MM.1S (cell line): ENCODE measurements around the gene CD47.

Source experiments
- DNase-seq: peaks from one replicate; pipeline ENCODE4 v3.0.0-alpha.2; 2015
- H2AFZ ChIP-seq: fragments of 300-600 bp; sonication (generic); 2 replicates; pipeline ENCODE4 v1.6.0; 2016; ENCODE audit warnings: antibody characterized with exemption, low read length
- H3F3A ChIP-seq: fragments of 300-600 bp; sonication (generic); 2 replicates; pipeline ENCODE4 v1.6.1; 2016; ENCODE audit warnings: mild to moderate bottlenecking, antibody characterized with exemption, low read length, moderate library complexity, mixed read lengths; ENCODE audit not compliant: insufficient read depth
- H3K27ac ChIP-seq: fragments of 300-600 bp; sonication (generic); 2 replicates; pipeline ENCODE4 v1.5.1; 2016; ENCODE audit warnings: mild to moderate bottlenecking, low read length
- H3K27me3 ChIP-seq: fragments of 300-600 bp; sonication (generic); replicated peaks from 2 replicates; pipeline ENCODE4 v1.6.0; 2016; ENCODE audit warnings: low read length; ENCODE audit not compliant: insufficient read depth
- H3K36me3 ChIP-seq: fragments of 300-600 bp; sonication (generic); replicated peaks from 2 replicates; pipeline ENCODE4 v1.6.1; 2016; ENCODE audit warnings: mild to moderate bottlenecking, low read length, mixed read lengths; ENCODE audit not compliant: insufficient read depth
- H3K4me1 ChIP-seq: fragments of 300-600 bp; sonication (generic); 2 replicates; pipeline ENCODE4 v1.6.1; 2016; ENCODE audit warnings: low read length, mixed read lengths
- H3K4me2 ChIP-seq: fragments of 300-600 bp; sonication (generic); 2 replicates; pipeline ENCODE4 v1.6.0; 2016; ENCODE audit warnings: low read depth, low read length
- H3K4me3 ChIP-seq: fragments of 300-600 bp; sonication (generic); 2 replicates; pipeline ENCODE4 v1.5.1; 2016; ENCODE audit warnings: low read length, mixed read lengths
- H3K79me2 ChIP-seq: fragments of 300-600 bp; sonication (generic); 2 replicates; pipeline ENCODE4 v1.6.1; 2016; ENCODE audit warnings: mixed run types, low read length, mixed read lengths
- H3K9ac ChIP-seq: fragments of 300-600 bp; sonication (generic); 2 replicates; pipeline ENCODE4 v1.6.1; 2016; ENCODE audit warnings: low read length, mixed read lengths
- H3K9me2 ChIP-seq: fragments of 300-600 bp; sonication (generic); replicated peaks from 2 replicates; pipeline ENCODE4 v1.6.1; 2016; ENCODE audit warnings: mild to moderate bottlenecking, low read length, mixed read lengths; ENCODE audit not compliant: insufficient read depth
- H3K9me3 ChIP-seq: fragments of 300-600 bp; sonication (generic); replicated peaks from 2 replicates; pipeline ENCODE4 v1.6.1; 2016; ENCODE audit warnings: mild to moderate bottlenecking, low read length, mixed read lengths; ENCODE audit not compliant: insufficient read depth
- H4K20me1 ChIP-seq: fragments of 300-600 bp; sonication (generic); 2 replicates; pipeline ENCODE4 v1.6.1; 2016; ENCODE audit warnings: mild to moderate bottlenecking, low read length, moderate library complexity, mixed read lengths; ENCODE audit not compliant: insufficient read depth
- EZH2 ChIP-seq: fragments of 300-600 bp; sonication (generic); optimal IDR thresholded peaks from 2 replicates; pipeline ENCODE3; 2017; ENCODE audit warnings: low read depth, mild to moderate bottlenecking, antibody characterized with exemption, low read length, mixed read lengths
- EZH2phosphoT487 ChIP-seq: fragments of 300-600 bp; sonication (generic); IDR thresholded peaks from 2 replicates; pipeline ENCODE4 v1.6.1; 2018; ENCODE audit warnings: antibody characterized with exemption, low read length
- TF ChIP-seq, protein P1 (sequence below): fragments of 300-600 bp; sonication (generic); IDR thresholded peaks from 2 replicates; pipeline ENCODE4 v1.5.1; 2016; ENCODE audit warnings: antibody characterized with exemption, low read length, mixed read lengths

CD47 gene

DNA sequence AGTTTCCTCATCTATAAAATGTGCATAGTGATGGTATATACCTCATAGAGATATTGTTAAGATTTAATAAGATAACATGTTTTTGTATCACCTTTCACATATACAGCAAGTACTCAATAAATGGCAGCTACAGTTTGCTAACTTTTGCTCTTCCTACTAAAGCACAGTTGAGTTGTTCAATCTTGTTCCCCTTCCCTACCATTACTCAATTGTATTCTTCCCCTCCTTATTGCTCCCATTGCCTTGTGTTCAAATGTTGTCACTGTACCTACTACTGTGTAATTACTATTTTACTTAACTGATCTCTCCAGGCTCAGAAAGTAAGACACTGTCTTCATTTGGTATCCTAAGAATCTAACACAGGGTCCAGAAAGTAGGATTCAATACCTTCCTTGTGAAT is 5.5 kb downstream of the CD47 start:
- Histone ChIP-seq H3K4me1 (peaks cover 8% of the 10 kb centered on the region; the same call in 1 of the 2 replicates), H3K27me3 (no peaks in the 10 kb centered on the region), H3K36me3 (no peaks in the 10 kb centered on the region), H3F3A (peaks cover 19% of the 10 kb centered on the region), H3K9me3 (no peaks in the 10 kb centered on the region), H3K27ac (no peak overlapping the region), H3K9ac (no peak overlapping the region), H3K4me2 (no peak overlapping the region), H3K79me2 (peaks cover 100% of the 10 kb centered on the region), H3K4me3 (no peak overlapping the region), H2AFZ (no peak overlapping the region), H3K9me2 (no peaks in the 10 kb centered on the region), H4K20me1 (0 out of 2 replicates have a peak, but pooled peaks cover 9% of the 10 kb centered on the region)
- no peak for DNase-seq
- TF ChIP-seq, protein P1, sequence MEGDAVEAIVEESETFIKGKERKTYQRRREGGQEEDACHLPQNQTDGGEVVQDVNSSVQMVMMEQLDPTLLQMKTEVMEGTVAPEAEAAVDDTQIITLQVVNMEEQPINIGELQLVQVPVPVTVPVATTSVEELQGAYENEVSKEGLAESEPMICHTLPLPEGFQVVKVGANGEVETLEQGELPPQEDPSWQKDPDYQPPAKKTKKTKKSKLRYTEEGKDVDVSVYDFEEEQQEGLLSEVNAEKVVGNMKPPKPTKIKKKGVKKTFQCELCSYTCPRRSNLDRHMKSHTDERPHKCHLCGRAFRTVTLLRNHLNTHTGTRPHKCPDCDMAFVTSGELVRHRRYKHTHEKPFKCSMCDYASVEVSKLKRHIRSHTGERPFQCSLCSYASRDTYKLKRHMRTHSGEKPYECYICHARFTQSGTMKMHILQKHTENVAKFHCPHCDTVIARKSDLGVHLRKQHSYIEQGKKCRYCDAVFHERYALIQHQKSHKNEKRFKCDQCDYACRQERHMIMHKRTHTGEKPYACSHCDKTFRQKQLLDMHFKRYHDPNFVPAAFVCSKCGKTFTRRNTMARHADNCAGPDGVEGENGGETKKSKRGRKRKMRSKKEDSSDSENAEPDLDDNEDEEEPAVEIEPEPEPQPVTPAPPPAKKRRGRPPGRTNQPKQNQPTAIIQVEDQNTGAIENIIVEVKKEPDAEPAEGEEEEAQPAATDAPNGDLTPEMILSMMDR: no peak
- TF ChIP-seq EZH2 (no peak), EZH2phosphoT487 (no peak)

DNA sequence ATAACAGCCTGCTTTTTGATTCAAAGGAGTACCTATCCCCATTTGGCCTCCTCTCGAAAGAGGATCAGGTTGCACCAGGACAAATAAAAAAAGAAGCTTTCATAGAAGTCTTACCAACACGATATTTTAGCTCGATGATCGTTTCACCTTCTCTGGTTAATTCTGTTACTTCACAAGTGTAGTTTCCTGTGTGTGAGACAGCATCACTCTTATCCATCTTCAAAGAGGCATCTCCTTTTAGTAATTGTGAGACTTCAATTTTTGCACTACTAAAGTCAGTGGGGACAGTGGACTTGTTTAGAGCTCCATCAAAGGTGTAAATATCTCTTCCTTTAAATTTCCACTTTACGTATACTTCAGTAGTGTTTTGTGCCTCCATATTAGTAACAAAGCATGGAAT is 11.0 kb downstream of the CD47 start:
- H3K9me2 ChIP-seq: no peaks in the 10 kb centered on the region
- H3K36me3 ChIP-seq: 0 out of 2 replicates have a peak, but pooled peaks cover 5% of the 10 kb centered on the region
- no peaks in the 10 kb centered on the region for H3K9me3 ChIP-seq
- no peak for TF ChIP-seq EZH2
- no peak for TF ChIP-seq EZH2phosphoT487
- TF ChIP-seq, protein P1: no peak
- no peak overlapping the region for H3K27ac ChIP-seq
- no peak overlapping the region for H2AFZ ChIP-seq
- peaks cover 2% of the 10 kb centered on the region for H4K20me1 ChIP-seq
- no peaks in the 10 kb centered on the region for H3K27me3 ChIP-seq
- H3K79me2 ChIP-seq: peaks cover 99% of the 10 kb centered on the region
- no peak for DNase-seq
- 0 out of 2 replicates have a peak, but pooled peaks cover 3% of the 10 kb centered on the region for H3K4me1 ChIP-seq
- H3K9ac ChIP-seq: no peak overlapping the region
- H3K4me2 ChIP-seq: no peak overlapping the region
- H3K4me3 ChIP-seq: no peak overlapping the region
- no peaks in the 10 kb centered on the region for H3F3A ChIP-seq

GRCh38 chr3:108079043-108079442 is 11.8 kb downstream of the CD47 start:
- no peaks in the 10 kb centered on the region for H3F3A ChIP-seq
- H3K4me1 ChIP-seq: 0 out of 2 replicates have a peak, but pooled peaks cover 3% of the 10 kb centered on the region
- TF ChIP-seq EZH2phosphoT487: no peak
- TF ChIP-seq, protein P1: no peak
- no peak for TF ChIP-seq EZH2
- no peak overlapping the region for H2AFZ ChIP-seq
- no peak overlapping the region for H3K27ac ChIP-seq
- H3K9me2 ChIP-seq: no peaks in the 10 kb centered on the region
- no peak overlapping the region for H3K4me2 ChIP-seq
- H3K4me3 ChIP-seq: no peak overlapping the region
- peaks cover 94% of the 10 kb centered on the region for H3K79me2 ChIP-seq
- peaks cover 2% of the 10 kb centered on the region for H4K20me1 ChIP-seq
- no peaks in the 10 kb centered on the region for H3K9me3 ChIP-seq
- H3K9ac ChIP-seq: no peak overlapping the region
- no peak for DNase-seq
- H3K27me3 ChIP-seq: no peaks in the 10 kb centered on the region
- 0 out of 2 replicates have a peak, but pooled peaks cover 5% of the 10 kb centered on the region for H3K36me3 ChIP-seq
